ENCODE data around the gene ARHGAP4. TPM values are rescaled to one million over a fixed set of nuclear protein-coding genes. Genes with fewer than 3 reads are reported as not detected.

ARHGAP4 gene
- total and polyA plus RNA-seq, 8 donors = 21.9 to 96.2 (median 26.3) TPM

DNA sequence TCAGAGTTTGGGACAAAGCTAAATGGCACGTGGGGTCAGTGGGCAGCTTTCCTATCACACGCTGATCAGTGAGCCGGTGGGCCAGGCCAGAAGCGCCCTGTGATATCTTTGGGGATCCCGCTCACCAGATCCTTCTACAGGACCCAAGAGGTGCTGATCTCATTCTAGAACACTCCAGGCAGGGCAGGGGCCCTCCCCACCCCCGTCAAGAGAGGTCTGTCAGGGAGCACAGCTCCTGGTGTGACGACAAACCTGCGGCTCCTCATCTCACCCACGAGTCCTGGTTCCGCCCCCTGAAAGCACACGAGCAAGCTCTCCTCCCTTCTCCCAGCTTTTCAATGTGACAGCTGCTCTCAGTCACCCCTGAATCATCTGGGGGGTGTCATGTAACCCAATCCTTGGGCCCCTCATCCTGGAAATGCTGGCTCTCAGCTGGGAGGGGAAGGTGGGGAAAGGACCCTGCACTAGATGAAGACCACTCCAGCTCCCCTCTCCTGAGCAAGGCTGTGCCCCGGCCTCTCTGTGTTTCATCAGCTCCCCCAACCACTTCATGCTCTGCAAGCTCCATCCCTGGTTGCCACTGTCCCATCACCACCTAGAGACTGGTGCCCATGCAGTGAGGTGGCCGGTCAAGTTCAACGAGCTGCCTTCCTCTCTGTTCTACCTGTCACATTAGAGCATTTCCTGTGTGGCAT lies 40.9 kb upstream of the ARHGAP4 start:
- H3K4me3 ChIP-seq = peak overlapping the region in 1 of 2 donors; percentile 72
- intact Hi-C loops (cut with DNase I) = no loop called here
- TF ChIP-seq, protein P1, sequence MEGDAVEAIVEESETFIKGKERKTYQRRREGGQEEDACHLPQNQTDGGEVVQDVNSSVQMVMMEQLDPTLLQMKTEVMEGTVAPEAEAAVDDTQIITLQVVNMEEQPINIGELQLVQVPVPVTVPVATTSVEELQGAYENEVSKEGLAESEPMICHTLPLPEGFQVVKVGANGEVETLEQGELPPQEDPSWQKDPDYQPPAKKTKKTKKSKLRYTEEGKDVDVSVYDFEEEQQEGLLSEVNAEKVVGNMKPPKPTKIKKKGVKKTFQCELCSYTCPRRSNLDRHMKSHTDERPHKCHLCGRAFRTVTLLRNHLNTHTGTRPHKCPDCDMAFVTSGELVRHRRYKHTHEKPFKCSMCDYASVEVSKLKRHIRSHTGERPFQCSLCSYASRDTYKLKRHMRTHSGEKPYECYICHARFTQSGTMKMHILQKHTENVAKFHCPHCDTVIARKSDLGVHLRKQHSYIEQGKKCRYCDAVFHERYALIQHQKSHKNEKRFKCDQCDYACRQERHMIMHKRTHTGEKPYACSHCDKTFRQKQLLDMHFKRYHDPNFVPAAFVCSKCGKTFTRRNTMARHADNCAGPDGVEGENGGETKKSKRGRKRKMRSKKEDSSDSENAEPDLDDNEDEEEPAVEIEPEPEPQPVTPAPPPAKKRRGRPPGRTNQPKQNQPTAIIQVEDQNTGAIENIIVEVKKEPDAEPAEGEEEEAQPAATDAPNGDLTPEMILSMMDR (IDR thresholded peaks at IDR 0.05) = no peak
- no peak for DNase-seq
- no peak for ATAC-seq
- H3K4me1 ChIP-seq = peaks cover 8 to 44% of the 10 kb centered on the region in 2 donors
- peak overlapping the region in 1 of 2 donors; percentile 84 for H3K27ac ChIP-seq
- H3K36me3 ChIP-seq = peaks cover 0 to 23% of the 10 kb centered on the region in 2 donors
- no peaks in the 10 kb centered on the region for H3K27me3 ChIP-seq
- no peaks in the 10 kb centered on the region for H3K9me3 ChIP-seq

GRCh38 chrX:153966283-153966688 lies 40.2 kb upstream of the ARHGAP4 start:
- TF ChIP-seq, protein P1 (IDR thresholded peaks at IDR 0.05) = no peak
- Histone ChIP-seq H3K9me3 (no peaks in the 10 kb centered on the region), H3K27me3 (no peaks in the 10 kb centered on the region), H3K27ac (peak overlapping the region in 1 of 2 donors; percentile 84), H3K4me1 (peaks cover 8 to 44% of the 10 kb centered on the region in 2 donors), H3K36me3 (peaks cover 0 to 30% of the 10 kb centered on the region in 2 donors), H3K4me3 (no peak overlapping the region)
- ATAC-seq (no peak), DNase-seq (no peak)
- intact Hi-C loops (cut with DNase I) = no loop called here

DNA sequence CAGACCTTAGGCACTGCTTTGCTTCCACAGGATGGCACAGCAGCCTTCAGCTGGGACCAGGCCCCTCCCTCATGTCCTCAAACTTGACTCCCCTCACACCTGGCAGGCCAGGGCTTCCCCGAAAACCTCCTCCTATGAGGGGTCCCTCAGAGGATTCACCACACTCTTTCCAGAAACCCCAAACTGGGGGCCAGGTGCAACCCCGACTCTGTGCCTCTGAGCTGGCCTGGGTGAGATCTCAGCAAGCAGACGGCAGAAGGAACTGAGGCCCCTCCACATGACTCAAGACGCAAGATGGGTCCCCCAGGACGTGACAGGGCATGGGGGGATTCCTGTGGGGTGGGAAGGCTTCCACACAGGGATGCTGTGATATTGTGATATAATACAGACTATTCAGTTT lies 39.3 kb upstream of the ARHGAP4 start:
- Histone ChIP-seq H3K27me3 (no peaks in the 10 kb centered on the region), H3K4me3 (no peak overlapping the region), H3K4me1 (peaks cover 8 to 44% of the 10 kb centered on the region in 2 donors), H3K36me3 (peaks cover 0 to 39% of the 10 kb centered on the region in 2 donors), H3K9me3 (no peaks in the 10 kb centered on the region), H3K27ac (no peak overlapping the region)
- intact Hi-C loops (cut with DNase I) = no loop called here
- DNase-seq (no peak), ATAC-seq (no peak)
- TF ChIP-seq, protein P1 (IDR thresholded peaks at IDR 0.05) = no peak

- no peak for DNase-seq
- intact Hi-C loops (cut with DNase I) = no loop called here
- peaks cover 0 to 52% of the 10 kb centered on the region in 2 donors for H3K36me3 ChIP-seq
Observed at GRCh38 chrX:153964105-153964504, 38.0 kb upstream of the ARHGAP4 start.

DNA sequence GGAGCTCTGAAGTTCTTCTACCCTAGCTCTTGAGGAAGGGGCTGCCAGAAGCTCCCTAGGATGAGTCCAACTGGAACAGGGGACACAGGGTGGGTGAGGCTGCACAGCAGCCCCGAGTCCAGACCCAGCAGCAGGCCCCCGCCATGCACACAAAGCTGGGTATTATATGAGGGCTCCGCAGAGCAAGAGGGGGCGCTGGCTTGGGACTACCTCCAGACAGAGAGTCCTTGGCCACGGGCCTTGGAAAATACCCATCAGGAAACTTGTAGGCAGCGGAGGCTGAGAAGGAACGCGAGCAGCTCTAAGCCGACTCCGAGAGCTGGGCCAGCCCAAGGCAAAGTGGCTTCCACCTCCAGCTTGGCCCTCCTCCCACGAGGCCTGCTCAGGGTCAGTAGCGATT lies 37.5 kb upstream of the ARHGAP4 start:
- peaks cover 0 to 57% of the 10 kb centered on the region in 2 donors for H3K36me3 ChIP-seq
- no peaks in the 10 kb centered on the region for H3K27me3 ChIP-seq
- TF ChIP-seq, protein P1 (IDR thresholded peaks at IDR 0.05) = no peak
- intact Hi-C loops (cut with DNase I) = no loop called here
- H3K4me1 ChIP-seq = peaks cover 5 to 34% of the 10 kb centered on the region in 2 donors
- DNase-seq (no peak), ATAC-seq (no peak)
- no peaks in the 10 kb centered on the region for H3K9me3 ChIP-seq
- no peak overlapping the region for H3K4me3 ChIP-seq
- H3K27ac ChIP-seq = no peak overlapping the region

More at GRCh38 chrX:153964105-153964504, 38.0 kb upstream of the ARHGAP4 start:
- Histone ChIP-seq H3K4me3 (no peak overlapping the region), H3K27ac (no peak overlapping the region), H3K4me1 (peaks cover 8 to 39% of the 10 kb centered on the region in 2 donors), H3K27me3 (no peaks in the 10 kb centered on the region), H3K9me3 (no peaks in the 10 kb centered on the region)
- TF ChIP-seq, protein P1 (IDR thresholded peaks at IDR 0.05) = no peak
- ATAC-seq = no peak

Data from left lung (tissue), 10 donors.